K562 (cell line): ENCODE measurements around the gene RIPPLY3. TPM values are rescaled to one million over a fixed set of nuclear protein-coding genes. Genes with fewer than 3 reads are reported as not detected.

Experiments
- AFF1 ChIP-seq, 2 experiments: fragments of 450-650 bp; IDR thresholded peaks; 2 replicates each; pipeline ENCODE4 v1.6.1; 2018; ENCODE audit warnings: mild to moderate bottlenecking in 2 of 2, low read depth in 1 of 2; ENCODE audit not compliant: partially characterized antibody in 2 of 2
- ASH1L ChIP-seq: fragments of 450-650 bp; IDR thresholded peaks from 2 replicates; pipeline ENCODE4 v1.6.1; 2018; ENCODE audit warnings: borderline replicate concordance, mild to moderate bottlenecking, low read depth; ENCODE audit not compliant: partially characterized antibody
- CBX1 ChIP-seq: sonication (generic); IDR thresholded peaks from 2 replicates; pipeline ENCODE4 v1.6.1; 2016; ENCODE audit warnings: antibody characterized with exemption, low read depth, mild to moderate bottlenecking
- DACH1 ChIP-seq: fragments of 450-650 bp; IDR thresholded peaks from 2 replicates; pipeline ENCODE4 v1.6.1; 2018; ENCODE audit not compliant: partially characterized antibody
- E2F4 ChIP-seq: sonication (generic); formaldehyde crosslinking; IDR thresholded peaks from 2 replicates; pipeline ENCODE4 v1.8.0; 2022; ENCODE audit warnings: mild to moderate bottlenecking, low read depth, missing genetic modification reagents
- ELF4 ChIP-seq: fragments of 450-650 bp; formaldehyde crosslinking; IDR thresholded peaks from 2 replicates; pipeline ENCODE4 v1.4.0; 2022; ENCODE audit warnings: missing genetic modification characterization
- EWSR1 ChIP-seq: fragments of 450-650 bp; IDR thresholded peaks from 2 replicates; pipeline ENCODE4 v1.6.1; 2018; ENCODE audit warnings: borderline replicate concordance, mild to moderate bottlenecking, low read depth, moderate library complexity; ENCODE audit not compliant: partially characterized antibody
- HDAC1 ChIP-seq, 2 experiments: fragments of 450-650 bp; IDR thresholded peaks; 2 replicates each; pipeline ENCODE4 v1.6.1; 2016 to 2017; ENCODE audit warnings: inconsistent platforms in 1 of 2, mild to moderate bottlenecking in 1 of 2, moderate library complexity in 1 of 2
- HDGF ChIP-seq: fragments of 450-650 bp; IDR thresholded peaks from 2 replicates; pipeline ENCODE4 v1.6.1; 2016
- KLF13 ChIP-seq: fragments of 450-650 bp; IDR thresholded peaks from 2 replicates; pipeline ENCODE4 v1.6.1; 2016; ENCODE audit warnings: missing genetic modification characterization, low read depth, mild to moderate bottlenecking, missing compliant biosample characterization, moderate library complexity, borderline replicate concordance
- MAFG ChIP-seq: fragments of 450-650 bp; conservative IDR thresholded peaks from 2 replicates; pipeline ENCODE4 v1.6.1; 2016; ENCODE audit warnings: missing genetic modification characterization, missing compliant biosample characterization
- NFE2L1 ChIP-seq: fragments of 450-650 bp; IDR thresholded peaks from 2 replicates; pipeline ENCODE4 v1.6.1; 2016; ENCODE audit warnings: missing genetic modification characterization, low read depth, mild to moderate bottlenecking, missing compliant biosample characterization, moderate library complexity, borderline replicate concordance
- SIN3A ChIP-seq, 2 experiments: fragments of 150-350 bp in 1 of 2; IDR thresholded peaks; 2 replicates each; pipeline ENCODE4 v1.6.1; 2011 to 2016; ENCODE audit warnings: borderline replicate concordance in 2 of 2, low read depth in 2 of 2, low read length in 2 of 2, mild to moderate bottlenecking in 2 of 2, moderate library complexity in 2 of 2; ENCODE audit not compliant: control insufficient read depth in 1 of 2
- SUPT5H ChIP-seq: fragments of 450-650 bp; IDR thresholded peaks from 2 replicates; pipeline ENCODE4 v1.6.1; 2016
- TEAD2 ChIP-seq: fragments of 450-650 bp; IDR thresholded peaks from 2 replicates; pipeline ENCODE4 v1.6.1; 2016; ENCODE audit warnings: missing genetic modification characterization, control low read depth, missing compliant biosample characterization
- ZNF280B ChIP-seq: fragments of 250-450 bp; sonication (Bioruptor Pico); IDR thresholded peaks from 2 replicates; pipeline ENCODE4 v1.5.1; 2021; ENCODE audit warnings: mild to moderate bottlenecking
- ZNF609 ChIP-seq: sonication (generic); formaldehyde crosslinking; IDR thresholded peaks from 2 replicates; pipeline ENCODE4 v1.8.1; 2023; ENCODE audit warnings: missing genetic modification reagents, mild to moderate bottlenecking, borderline replicate concordance
- polyA plus RNA-seq, 8 experiments: library from polyadenylated mRNA; depleted of rRNA in 4 of 8; stranded (reverse) in 5 of 8; unstranded in 3 of 8; fragments of >200 nt; fragmentation: Nextera tagmentation in 2 of 8; fragmentation: Illumina TruSeq in 1 of 8; extraction: Ambion mirVana in 2 of 8; extraction: Trizol in 1 of 8; gene quantifications; 2 replicates each; pipeline versions ENCODE4 v1.2.1 to v1.2.3, GENCODE V29; 2011 to 2014; ENCODE audit warnings: inconsistent platforms in 1 of 8, missing spikeins in 1 of 8
- total RNA-seq, 7 experiments: library from RNA; depleted of rRNA in 6 of 7; stranded (reverse); fragments of >200 nt in 6 of 7; fragmentation: Illumina TruSeq in 2 of 7; extraction: Trizol in 2 of 7; gene quantifications; 2 replicates each; pipeline versions ENCODE4 v1.2.1 to v1.2.3, GENCODE V29; 2011 to 2021; ENCODE audit warnings: low replicate concordance in 1 of 7

Gene RIPPLY3
- total and polyA plus RNA-seq, 9 of the 15 experiments (the other 6 are each of a cell fraction or from before 2014, with no cell fraction given), result not detected

GRCh38 chr21:36965720-36966065, 40.8 kb upstream of the RIPPLY3 start (continued):
- TF ChIP-seq AFF1 (IDR thresholded peaks at IDR 0.05; ENCODE audit: low read depth in 1 of 2, partially characterized antibody in 2 of 2) (peak in 1 of 2 experiments; percentile 50), DACH1 (no peak), HDGF (0 out of 2 replicates have a peak, but pooled peaks have one; percentile 29), TEAD2 (no peak), KLF13 (tag) (no peak), SIN3A (IDR thresholded peaks at IDR 0.05; ENCODE audit: borderline replicate concordance in 2 of 2, control insufficient read depth in 1 of 2, low read depth in 2 of 2, low read length in 2 of 2) (no peak), CBX1 (no peak), ZNF280B (CRISPR knock-in tag) (no peak), NFE2L1 (tag) (no peak), MAFG (no peak), SUPT5H (0 out of 2 replicates have a peak, but pooled peaks have one; percentile 61), E2F4 (CRISPR knock-in tag) (no peak), ASH1L (peak; percentile 33), EWSR1 (no peak), HDAC1 (IDR thresholded peaks at IDR 0.05) (no peak), ZNF609 (CRISPR knock-in tag) (no peak), ELF4 (CRISPR knock-in tag) (0 out of 2 replicates have a peak, but pooled peaks have one; percentile 20)
